GM19238 (cell line): ENCODE measurements around the gene UBE2L3.
"Not testable (repeated sequence)": the region's sequence is repeated elsewhere in the genome, so short reads cannot be mapped to it uniquely, and the experiment has no call there.

ENCODE experiments used
- DNase-seq: peaks from one replicate; pipeline ENCODE4 v3.0.0; 2011; ENCODE audit warnings: low spot score; ENCODE audit not compliant: insufficient read length

UBE2L3 gene

DNA sequence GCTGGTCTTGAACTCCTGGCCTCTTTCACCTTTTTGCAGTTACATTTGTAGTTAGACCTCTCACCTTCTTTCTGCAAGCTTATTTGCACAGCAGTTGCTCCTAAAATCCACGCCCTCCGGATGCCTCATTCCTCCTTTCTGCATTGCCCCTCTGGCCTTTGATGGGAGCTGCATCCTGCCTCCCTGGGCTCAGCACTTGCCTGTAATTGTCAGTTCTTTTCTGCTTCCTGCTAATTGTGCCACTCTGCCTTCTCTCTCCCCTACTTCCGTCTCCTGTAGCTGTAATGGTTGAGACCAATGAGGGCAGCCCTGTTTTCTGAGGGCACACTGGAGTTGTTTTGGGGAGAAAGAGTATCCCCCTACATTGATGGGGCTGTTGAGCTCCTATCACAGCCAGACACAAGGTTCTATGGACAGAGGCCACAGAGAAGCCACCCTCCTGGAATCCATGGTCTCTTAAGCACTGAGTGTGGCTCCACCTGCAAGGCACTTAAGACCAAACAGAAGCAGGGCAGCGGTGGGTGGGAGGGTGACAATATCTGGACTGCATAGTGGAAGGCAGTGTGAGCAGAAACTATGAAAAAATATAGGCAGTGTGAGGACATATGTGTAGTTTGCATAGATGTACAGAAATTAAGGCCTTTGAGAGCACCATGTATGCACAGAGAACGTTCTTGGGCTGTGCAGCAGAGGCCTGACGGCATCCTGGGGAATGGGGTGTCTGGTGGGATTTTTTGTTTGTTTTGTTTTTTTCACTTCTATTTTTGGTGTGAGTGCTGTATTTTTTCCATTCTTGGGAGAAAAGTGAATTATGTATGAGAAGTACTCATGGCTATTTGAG lies 31.8 kb downstream of the UBE2L3 start:
- no peak for DNase-seq

DNA sequence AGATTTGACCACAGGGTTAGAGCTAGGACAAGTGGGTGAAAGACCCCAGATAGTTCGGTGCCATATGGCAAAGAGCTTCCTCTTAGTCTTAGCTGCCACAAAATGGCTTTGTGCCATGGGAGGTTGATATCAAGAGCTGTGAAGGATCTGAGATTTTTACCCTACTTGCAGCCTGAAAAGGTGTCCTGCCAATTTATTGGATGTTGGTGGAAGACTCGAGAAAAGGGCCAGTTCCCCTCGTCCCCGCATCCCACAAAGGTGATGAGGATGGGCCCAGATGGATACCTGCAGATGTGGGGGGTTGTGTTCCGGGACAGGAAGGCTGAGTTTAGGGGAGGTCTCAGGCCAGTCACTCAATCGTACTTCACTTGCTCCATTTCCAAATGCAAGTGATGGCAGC lies 35.1 kb downstream of the UBE2L3 start:
- DNase-seq: no peak

DNA sequence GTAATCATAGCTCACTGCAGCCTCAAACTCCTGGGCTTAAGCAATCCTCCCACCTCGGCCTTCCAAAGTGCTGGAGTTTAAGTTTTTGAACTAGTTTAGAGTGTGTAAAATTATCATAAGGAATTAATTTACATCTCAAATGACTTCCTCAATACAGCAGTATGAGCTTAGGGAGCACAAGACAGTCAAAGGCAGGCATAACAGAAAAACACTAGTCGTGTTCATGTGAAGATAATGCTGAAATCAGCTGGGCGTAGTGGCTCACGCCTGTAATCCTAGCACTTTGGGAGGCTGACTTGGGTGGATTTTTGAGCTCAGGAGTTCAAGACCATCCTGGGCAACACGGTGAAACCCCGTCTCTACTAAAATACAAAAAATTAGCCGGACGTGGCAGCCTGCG lies 36.5 kb downstream of the UBE2L3 start:
- DNase-seq: no peak

DNA sequence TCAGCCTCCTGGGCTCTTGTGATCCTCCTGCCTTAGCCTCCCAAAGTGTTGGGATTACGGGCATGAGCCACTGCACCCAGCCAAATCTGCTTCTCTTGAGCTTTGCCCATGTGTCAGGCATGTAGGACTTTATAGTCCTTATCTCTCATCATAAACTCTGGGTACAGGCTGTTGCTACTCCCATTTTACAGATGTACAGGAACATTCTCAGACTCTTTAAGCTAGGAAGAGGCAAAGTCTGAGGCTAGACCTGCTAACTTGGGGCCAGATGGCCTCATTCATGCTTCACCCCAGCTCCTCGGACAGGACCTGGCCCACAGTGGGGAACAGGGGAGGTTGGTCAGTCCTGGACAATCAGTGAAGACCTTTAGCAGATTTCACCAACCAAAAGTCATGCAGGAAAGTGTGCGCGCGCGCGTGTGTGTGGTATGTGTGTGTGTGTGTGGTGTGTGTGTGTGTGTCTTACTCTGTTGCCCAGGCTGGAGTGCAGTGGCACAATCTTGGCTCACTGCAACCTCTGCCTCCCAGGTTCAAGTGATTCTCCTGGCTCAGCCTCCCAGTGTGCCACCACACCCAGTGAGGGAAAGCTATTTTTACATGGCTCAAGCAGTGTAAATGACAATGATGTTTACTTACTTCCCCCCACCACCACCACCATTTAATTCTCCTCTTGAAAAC lies 38.5 kb downstream of the UBE2L3 start:
- no peak for DNase-seq

DNA sequence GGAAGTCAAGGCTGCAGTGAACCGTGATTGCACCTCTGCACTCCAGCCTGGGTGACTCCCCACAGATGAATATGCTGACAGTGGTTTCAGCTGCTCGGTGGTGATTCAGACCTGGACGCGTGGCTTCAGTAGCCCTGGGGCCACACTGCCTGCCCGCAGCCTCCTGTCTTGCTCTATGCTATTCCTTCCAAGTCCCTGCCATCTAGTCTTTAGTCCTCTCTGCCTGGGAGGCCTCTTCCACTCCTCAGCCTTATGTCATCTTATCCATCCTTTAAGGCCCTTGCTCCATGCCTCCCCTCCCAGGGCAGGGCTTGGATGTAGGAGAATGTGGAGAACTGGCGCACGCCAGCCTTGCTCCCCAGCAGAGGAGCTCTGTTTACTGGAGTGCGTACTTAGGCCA lies 39.3 kb downstream of the UBE2L3 start:
- no peak for DNase-seq

DNA sequence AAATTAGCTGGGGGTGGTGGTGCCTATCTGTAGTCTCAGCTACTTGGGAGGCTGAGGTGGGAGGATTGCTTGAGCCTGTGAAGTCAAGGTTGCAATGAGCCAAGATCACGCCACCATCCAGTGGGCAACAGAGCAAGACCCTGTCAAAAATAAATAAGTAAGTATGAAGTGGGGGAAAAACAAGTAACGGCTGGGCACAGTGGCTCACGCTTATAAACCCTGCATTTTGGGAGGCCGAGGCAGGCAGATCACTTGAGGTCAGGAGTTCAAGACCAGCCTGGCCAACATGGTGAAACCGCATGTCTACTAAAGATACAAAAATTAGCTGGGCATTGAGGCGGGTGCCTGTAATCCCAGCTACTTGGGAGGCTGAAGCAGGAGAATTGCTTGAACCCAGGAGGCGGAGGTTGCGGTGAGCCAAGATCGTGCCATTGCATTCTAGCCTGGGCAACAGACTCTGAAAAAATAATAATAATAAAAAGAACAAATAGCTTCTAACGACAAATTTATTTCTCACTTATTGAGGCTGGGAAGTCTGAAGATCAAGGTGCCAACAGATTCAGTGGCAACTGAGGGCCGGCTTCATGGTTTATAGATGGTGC lies 42.1 kb downstream of the UBE2L3 start:
- not testable (repeated sequence) for DNase-seq

DNA sequence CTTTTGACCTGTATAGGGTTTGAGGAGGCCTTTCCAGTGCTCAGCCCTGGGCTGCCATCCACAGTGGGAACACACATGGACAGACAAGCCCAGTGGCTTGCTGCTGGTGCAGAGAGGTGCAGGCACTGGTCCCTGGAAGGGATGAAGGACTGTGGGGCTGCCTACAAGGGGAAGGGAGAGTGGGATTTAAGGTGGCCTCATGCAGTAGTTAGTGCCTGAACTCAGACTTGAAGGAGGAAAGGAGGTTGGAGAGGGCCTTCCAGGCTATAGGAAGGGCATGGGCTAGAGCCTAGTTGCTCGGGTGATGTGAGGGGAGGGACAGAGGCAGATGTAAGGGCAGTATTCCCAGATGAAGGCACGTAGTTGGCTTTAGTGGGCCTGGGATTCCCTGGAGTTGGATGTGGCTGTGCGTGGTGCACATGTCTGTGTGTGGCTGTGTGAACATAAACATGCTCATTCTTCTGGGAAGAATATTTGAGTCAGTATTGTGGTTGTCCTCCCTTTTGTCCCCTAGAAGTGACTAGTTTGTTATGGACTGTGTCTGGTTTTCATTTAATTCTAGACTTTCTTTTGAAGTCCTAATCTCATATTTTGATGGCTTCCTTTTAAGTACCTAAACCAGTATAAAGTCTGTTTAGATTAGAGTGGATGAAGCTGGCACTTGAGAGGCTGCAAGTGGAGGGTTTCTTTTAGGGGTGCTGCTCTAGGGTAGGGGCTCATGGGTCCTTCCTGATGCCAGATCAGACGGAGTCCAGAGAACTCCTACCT lies 43.9 kb downstream of the UBE2L3 start:
- DNase-seq: no peak

DNA sequence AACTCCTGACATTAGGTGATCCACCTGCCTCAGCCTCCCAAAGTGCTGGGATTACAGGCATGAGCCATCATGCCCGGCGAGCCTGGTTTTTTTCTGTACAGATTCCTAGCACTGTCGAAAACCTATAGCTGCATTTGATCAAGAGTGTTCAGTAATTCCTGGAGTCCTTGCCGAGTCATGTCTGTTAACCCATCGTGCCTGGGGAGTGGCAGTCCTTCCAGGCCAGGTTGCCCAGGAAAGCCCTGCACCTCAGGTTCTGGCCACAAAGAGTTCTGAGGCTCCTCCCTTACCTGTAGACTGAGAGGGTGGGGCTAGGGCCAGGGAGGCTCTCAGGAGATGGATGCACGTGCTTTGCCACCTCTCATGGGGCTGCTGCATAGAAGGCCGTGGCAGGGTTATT lies 45.3 kb downstream of the UBE2L3 start:
- DNase-seq: no peak

DNA sequence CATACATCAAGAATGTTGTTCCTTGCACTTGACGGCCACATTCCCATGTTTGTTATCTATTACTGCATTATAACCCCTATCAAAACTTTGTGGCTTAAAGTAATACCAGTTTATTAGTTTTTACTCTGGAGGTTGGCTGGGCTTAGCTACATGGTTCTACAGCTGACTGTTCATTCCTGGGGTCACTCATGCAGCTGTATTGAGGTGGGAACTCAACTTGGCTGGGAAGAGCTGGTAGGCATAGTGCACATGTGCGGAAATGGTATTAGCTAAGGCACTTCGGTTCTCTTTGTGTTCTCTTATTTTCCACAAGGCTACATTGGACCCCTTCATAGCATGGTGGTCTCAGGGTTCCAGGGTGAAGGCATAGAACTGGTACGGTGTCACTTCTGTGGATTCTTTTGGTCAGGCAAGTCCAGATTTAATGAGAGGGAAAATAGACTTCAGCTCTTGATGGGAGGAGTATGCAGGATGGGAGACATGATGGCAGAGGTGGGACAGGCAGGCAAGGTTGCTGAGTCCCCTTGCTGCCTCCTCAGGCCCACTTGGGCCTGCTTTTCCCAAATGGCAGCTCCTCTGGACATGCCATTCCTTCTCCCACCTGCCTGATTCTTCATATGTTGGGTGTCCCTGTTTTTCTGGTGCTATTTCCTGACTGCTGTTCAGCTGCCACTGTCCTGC lies 46.2 kb downstream of the UBE2L3 start:
- no peak for DNase-seq

DNA sequence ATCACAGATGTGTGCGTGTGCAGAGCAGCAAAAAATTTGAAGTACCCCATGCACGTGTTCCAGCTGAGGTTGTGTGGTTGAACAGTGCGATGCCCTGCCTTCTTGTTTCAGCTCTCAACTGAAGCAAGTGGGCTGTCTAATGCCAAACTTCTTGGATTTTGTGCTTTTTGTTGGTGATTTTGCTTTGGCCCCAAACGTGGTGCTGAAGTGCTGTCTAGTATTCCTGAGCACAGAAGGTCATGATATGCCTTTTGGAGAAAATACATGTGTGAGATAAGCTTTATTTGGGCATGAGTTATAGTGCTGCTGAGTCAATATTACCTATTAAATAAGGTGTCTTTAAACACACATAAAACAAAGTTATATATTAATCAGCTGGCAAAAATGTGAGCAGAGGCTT lies 48.2 kb downstream of the UBE2L3 start:
- no peak for DNase-seq

DNA sequence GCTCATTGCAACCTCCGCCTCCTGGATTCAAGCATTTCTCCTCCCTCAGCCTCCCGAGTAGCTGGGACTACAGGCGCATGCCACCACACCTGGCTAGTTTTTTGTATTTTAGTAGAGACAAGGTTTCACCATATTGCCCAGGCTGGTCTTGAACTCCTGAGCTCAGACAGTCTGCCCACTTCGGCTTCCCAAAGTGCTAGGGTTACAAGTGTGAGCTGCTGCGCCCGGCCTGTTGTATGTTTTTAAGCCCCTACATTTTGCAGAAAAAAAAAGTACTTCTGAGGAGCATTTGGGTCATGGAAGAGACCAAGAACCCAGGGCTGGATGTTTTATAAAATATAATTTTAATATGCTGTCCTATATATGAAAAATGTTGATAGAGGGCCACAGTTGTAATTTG lies 49.8 kb downstream of the UBE2L3 start:
- not testable (repeated sequence) for DNase-seq

DNA sequence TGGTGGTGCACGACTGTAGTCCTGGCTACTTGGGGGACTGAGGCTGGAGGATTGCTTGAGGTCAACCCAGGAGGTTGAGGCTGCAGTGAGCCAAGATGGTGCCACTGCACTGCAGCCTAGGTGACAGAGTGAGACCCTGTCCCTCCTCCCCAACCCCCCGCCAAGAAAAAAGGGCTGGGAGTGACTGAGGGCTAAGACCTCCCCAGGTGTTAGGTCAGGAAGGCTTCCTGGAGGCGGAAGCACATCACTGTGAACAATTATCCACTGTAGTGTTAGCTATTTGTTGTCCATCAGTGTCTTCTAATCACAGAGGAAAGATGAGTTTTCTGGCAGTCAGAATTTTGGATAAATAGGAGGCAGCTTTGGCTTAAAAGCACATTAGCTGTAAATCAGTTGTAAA lies 53.5 kb downstream of the UBE2L3 start:
- DNase-seq: no peak

DNA sequence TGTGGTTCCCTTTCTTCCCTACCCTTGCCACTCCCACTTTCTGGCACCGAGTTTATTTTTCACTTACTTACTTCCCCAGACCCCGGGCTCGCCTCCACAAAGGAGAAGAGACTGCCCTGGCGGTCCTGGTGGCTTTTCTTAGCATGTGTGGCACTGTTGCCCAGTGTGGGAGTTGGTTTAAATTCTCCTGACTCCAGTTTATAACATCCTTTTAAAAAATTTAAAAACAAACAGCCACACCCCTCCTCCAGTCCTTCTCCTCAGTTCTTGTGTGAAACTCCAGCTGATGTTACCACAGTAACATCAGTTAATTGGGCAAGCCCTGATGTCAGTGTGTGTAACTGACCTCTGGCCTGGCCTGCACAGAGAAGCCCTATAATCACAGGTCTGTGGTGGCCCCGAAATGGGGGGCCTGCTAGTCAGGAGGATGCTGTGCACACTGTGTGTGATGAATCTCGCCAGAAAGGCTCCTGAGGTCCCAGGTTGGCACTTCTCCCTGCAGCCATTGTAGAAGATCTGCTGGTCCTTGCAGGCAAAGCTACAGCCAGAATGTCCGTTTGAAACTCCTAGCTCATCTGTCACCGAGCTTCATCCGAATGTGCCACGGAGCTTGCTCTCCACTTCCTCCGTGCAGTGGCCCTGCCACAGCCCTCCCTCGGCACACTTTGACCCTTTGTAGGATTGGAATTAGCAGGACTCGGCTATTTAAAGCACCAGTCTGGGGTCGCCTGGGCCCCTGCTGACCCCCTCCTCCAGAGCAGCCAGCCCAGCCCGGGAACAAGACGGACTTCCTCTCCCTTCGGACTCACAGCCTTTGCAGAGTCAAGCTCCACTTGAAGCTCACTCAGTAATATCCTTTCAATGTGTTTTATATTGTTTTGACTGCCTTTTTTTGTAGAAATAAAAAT lies 54.8 kb downstream of the UBE2L3 start:
- no peak for DNase-seq

DNA sequence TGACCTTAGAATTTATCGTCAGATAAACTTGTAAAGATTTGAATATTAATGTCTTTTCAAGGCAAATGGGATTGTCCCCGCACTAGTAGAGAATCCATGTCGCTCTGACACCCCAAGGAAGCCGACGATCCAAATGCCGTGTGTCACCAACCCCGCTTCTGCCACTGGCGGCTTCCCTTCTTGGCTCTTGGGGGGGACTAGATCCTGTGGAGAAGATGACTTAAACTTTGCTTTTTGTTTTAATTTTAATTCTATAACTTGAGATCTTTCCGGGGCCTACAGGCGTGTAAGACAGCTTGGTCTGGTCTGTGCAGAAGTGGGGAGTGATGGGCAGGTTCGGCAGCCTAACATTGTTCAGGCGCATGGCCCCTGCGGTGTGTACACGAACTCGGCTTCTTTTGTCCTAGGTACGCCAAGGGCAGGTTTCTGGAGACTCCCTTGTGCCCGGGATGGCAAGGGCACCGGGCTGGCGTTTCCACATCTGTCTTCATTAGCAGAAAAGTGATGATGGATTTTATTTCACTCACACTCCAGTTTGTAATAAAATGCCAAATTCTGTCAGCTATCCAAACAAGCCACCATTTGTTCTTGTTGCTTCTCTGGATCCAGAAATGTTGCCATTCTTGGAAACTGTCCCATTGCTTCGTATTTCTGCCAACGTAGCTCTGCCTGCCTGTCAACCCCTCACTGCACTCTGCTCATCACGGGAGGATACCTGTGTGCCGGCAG lies 55.6 kb downstream of the UBE2L3 start:
- DNase-seq: no peak

DNA sequence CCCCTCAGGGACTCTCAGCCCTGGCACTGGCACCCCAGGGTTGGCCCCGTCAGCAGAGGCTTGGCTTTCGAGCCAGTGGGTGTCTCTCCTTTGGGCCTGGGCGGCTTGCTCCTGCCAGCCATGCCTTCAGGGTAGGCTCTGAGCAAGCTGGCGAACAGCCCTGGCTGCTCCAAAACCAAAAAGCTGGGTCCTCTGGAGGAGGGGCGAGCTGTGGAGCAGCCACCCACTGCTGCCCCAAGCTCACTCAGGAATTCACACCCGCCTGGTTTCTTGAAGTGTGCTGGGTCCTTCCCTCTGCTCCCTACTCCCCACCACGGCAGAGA lies 56.1 kb downstream of the UBE2L3 start:
- no peak for DNase-seq

DNA sequence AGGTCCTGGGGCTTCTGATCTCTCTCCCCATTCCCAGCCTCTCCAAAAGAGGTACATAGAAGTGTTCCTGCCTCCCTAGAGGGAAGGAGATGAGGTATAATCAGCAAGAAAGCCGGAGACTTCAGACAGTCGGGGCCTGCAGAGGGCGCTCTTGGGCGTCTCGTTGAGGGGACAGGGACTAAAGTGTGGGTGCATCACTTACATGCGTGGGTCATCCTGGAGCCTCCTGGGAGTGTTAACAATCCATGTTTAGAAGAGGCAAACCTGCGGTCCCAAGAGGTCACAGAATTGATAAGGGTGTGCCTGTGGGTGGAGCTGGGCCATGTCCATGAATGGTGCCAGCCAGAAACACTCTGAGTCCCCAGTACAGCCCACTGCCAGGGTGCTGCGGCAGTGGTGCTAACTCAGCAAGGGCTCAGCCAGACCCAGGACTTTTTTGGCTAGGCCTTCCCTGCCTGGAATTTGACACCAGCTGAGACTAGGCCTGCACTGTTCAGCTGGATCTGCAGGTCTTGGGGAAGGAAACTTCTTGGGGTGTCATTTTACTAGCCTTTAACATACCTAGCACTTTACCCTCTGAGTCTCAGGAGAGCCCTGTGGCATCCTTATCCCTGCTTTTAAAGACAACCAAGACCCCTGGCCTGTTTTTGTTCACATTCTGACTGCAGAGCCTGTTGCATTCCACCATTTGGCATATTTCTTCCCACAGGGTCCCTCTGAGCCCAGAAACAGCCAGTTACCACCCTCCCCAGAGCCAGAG lies 56.8 kb downstream of the UBE2L3 start:
- DNase-seq: no peak

DNA sequence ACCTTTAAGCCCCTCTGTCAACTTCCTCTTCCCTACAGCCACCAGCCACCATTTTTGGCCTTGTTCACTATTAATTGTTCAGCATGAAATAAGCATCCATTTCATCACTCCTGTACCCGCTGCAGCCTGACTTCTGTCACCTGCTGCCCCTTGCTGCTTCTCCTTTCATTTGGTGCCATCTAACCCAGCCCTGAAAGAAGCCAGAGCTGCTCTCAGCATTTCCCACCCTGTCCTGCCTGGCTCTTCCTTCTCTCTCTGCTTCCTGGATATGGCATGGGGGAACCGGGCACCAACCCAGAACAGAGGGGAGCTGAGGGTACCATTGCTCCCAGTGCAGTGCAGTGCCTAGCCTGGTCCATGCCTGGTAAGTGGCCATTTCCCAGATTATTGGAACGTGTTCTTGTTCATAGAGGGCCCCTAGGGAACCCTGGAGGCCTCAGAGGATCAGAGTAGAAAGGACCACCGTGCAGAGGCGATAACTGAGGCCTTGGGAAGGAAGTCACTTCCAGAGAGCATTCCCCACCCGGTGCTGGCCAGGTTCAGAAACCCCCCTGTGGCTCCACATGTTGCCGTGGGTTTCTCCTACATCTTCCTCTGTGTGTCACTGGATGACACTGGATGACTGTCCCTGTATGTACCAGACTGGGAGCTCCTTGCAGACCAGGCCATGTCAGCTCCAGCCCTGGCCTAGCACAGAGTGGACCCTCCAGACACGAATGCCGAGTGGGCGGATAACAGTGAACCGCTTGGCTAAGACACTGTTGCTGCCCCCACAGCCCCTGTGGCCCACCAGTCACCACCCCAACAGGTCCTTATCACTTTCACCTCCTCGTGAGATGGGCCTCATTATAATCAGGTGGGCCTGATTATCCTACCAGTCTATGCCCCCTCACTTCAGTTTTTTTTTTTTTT lies 57.6 kb downstream of the UBE2L3 start:
- no peak for DNase-seq
